ENCODE data around the gene BPIFB3.
"Not testable (repeated sequence)": the region's sequence is repeated elsewhere in the genome, so short reads cannot be mapped to it uniquely, and the experiment has no call there.

BPIFB3 gene

DNA sequence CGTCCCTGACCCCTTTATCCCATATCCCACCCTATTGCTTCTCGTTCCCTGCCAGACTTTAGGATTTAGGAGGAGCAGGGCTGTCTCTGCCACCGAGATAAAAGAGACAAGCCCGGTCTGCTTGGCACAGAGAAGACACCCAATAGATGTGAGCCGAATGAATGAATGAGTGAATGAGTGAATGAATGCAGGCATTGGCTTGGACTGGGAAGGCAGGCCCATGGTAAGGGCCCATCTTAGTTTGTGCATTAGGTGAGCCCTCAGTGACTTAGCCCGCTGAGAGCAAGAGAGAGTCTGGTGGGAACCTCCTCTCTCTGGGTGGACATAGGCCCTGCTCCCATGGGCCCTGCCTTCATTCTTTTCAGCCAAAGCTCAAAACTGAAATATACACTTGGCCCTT lies 23.1 kb upstream of the BPIFB3 start:
- FAIRE-seq: no peak

DNA sequence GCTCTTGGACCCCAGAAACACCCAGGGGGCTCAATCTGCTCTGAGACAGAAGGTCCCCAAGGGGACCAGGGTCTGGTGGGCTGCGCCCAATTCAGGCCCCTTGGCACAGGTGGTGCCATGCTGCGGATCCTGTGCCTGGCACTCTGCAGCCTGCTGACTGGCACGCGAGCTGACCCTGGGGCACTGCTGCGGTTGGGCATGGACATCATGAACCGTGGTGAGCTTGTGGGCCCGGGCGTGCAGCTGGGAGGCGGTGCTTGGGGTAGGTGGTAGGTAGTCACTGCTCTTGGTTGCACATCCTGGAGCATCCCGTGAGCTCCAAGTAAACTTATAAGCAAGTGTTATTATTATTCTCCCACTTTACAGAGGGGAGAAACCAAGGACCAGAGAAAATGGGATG lies 22.2 kb upstream of the BPIFB3 start, which contains the start of gene BPIFB6:
TSS of gene BPIFB6 (plus strand) at position 118 of the 400 bp plus-strand sequence. CDS start at position 118, 0 bp downstream.
- no peak for FAIRE-seq

DNA sequence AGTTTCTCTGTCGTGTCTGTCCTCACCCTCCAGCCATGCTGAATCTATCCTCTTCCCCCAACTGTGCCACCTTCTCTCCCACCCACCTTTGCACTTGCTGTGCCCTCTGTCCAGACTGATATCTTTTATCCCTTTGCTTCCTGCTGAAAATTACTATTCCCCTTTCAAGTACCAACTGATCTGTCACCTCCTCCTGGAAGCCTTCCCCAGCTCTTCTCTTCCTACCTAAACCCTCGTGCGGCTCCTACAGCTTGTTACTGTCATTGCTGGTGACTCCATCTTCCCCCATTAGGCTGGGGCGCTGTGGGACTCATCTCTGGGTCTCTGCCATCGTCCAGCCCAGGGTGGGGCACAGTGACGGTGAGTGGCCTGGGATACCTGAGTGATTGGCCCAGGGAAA lies 21.1 kb upstream of the BPIFB3 start:
- no peak for FAIRE-seq

DNA sequence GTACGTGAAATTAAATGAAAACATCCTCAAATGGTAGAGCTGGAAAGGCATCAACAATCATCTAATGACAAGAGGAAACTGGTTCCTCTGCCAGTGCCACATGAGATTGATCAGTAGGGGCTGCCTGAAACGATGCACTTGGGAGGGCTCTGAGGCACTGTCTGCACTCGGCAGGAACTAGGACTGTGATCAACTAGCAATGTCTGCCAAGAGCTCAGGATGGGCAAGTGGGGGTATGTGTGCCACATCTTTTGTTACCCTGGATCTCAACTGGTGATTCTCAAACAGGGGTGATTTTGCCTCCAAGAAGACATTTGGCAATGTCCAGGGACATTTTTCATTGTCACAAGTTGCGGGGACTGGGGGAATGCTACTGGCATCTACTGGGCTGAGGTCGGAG lies 20.3 kb upstream of the BPIFB3 start:
- FAIRE-seq: no peak

DNA sequence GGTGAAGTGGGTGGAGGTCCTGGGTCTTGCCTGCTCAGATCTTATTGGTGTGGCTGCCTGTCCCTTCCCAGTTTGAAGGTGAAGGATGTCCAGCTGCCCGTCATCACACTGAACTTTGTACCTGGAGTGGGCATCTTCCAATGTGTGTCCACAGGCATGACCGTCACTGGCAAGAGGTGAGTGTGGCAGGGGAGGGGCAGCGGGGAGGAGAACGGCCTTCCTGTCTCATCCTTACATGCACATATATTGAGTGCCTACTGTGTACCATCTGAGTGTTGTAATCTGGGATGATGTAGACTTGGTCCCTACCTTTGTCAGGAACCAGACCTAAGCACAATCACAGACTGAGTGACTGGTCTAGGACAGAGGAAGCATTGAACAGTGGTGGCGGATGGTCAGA lies 19.6 kb upstream of the BPIFB3 start:
- FAIRE-seq: no peak

DNA sequence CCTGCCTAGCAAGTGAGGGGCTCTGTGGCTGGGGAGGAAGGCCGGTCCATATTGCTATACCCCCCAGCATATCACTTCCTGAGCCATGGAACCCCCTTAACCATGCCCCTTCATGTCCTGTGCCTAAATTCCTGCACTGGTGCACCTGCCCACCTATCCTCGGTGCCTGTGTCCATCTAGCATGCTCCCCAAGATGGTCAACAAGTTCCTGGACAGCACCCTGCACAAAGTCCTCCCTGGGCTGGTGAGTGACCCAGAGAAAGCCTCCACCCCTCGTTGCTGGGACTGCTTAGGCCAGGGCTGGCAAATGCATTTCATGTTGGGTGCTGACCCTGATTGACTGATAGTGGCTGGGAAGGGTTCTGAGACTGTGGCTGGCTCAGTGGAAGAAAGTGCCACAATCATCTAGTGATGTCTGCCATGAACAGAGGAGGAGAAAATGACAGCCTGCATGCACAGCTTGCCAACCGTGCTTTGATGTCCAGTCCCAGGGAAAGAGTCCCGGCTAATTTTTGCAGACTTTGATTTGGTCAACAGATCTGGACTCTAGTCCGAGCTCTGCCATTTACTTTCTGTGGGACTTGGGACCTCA lies 18.7 kb upstream of the BPIFB3 start:
- no peak for FAIRE-seq

DNA sequence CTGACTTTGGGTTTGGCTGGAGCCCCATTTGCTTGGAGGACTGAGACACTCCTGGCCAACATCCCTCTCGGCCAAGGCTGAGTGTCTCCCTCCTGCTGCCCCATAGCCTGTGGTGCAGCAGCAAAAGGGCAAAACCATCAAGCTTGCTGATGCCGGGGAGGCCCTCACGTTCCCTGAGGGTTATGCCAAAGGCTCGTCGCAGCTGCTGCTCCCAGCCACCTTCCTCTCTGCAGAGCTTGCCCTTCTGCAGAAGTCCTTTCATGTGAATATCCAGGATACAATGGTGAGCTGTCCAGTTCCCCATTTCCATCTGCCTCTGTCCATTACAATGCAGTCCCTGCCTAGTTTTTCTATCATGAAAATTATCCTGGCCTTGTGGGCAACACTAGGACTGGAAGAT lies 16.2 kb upstream of the BPIFB3 start:
- FAIRE-seq: no peak

DNA sequence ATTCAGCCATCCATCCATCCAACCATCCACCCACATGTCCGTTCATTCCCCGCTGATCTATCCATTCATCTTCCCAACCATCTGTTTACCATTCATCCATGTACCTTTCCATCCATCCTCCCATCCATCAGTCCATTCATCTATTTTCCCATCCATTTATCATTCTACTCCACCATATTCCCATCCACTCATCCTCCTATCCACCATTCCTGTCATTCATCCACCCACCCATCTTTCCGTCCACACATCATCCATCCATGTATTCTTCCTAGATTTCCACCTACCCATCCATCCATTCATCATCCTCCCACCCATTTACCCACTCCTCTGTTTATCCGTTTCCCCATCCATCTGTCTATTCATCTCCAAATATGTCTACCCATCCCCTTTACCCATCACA lies 15.5 kb upstream of the BPIFB3 start:
- no peak for FAIRE-seq

DNA sequence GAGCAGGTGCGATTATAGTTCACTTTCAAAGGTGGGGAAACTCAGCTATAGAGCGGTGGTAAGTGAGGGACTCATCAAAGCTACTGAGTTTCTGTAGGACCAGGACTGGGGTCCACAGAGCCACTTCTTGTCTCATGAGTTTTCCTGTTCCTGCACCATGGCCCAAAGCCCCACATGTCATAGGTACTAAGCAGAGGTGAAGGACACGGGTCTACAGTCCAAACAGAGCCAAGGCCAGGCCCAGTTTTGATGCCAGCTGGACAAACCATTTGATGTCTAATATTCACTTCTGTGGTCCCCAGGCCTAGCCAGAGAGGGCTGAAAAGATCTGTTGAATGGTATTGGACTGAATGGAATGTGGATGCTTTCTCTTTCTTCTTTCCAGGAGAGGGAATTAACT lies 11.3 kb upstream of the BPIFB3 start:
- no peak for FAIRE-seq

DNA sequence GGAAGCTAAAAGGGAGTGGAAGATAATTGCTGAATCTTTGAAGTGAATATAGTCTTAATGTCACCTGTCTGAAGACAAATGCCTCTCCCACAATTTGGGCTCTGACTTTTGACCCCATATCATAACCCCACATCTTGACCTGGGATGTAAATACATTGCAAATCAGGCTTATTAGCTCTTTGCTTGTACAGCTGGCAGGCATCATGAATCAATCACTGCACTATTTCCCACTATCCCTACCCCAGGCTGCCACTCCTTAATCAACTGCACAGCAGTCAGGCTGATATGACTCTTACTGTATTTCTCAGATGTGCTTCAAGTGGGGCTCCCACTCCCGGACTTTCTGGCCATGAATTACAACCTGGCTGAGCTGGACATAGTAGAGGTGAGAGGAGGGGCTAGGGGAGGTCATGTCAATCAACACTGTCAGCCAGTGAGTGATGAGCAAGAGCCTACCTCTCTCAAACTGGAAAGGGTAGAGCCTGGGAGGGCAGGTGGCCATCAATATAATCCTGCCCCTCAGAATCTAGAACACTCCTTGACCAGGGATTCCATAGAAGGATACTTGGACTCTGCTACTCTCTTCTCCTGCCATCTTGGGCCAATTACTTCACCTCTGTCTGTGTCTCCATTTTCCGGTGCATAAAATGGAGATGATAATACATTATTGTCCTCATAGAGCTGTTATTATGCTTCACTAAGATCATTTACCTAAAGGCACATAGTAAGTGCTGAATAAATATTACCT lies 10.5 kb upstream of the BPIFB3 start:
- FAIRE-seq: no peak

DNA sequence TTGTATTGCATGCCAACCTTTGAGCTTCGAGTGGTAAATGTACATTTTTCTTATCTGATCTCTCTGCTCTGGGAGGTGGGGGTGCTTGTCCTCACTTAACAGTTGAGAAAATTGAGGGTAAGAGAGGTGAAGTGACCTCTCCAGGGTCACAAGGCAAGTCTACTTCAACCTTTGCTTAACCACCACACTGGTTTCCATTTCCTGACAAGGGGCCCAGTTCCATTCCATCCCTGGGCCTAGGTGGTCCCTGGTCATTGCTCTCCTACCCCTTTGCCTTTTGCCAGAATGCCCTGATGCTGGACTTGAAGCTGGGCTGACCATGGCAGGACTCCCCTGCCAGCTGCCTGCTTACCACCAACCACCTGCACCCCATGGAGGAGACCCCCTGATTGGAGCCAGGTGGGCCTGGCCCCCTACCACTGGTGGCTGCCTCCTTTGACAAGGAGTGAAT lies 9.9 kb upstream of the BPIFB3 start:
- FAIRE-seq: no peak

DNA sequence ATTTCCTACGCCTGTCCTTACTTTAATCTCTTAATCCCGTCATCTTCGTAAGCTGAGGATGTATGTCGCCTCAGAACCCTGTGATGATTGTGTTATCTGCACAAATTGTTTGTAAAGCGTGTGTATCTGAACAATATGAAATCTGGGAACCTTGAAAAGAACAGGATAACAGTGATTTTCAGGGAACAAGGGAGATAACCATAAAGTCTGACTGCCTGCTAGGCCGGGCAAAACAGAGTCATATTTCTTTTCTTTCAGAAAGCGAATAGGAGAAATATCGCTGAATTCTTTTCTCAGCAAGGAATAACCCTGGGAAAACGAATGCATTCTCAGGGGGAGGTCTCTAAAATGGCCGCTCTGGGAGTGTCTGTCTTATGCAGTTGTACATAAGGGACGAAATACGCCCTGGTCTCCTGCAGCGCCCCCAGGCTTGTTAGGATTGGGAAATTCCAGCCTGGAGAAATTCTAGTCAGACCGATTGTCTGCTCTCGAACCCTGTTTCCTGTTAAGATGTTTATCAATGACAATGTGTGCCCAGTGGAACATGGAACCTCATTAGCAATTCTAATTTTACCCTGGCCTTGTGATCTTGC lies 8.5 kb upstream of the BPIFB3 start:
- not testable (repeated sequence) for FAIRE-seq

DNA sequence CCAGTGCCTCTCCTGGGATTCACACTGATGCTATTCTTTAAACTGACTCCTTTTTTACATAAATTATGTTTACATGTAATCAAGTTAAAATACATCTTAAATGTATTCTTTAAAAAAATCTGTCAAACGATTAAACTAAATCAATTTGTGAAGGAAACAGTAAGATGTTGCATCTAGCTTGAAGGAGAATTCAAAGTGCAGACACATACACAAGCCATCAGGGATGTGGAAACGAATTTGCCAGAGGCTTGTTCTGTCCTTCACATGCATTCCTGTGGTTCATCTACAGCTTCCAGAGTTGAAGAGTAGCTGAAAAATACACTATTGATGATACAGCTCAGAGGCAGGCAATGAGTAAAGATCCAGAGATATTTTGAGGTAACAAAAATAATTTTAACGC lies 7.3 kb upstream of the BPIFB3 start:
- FAIRE-seq: no peak

DNA sequence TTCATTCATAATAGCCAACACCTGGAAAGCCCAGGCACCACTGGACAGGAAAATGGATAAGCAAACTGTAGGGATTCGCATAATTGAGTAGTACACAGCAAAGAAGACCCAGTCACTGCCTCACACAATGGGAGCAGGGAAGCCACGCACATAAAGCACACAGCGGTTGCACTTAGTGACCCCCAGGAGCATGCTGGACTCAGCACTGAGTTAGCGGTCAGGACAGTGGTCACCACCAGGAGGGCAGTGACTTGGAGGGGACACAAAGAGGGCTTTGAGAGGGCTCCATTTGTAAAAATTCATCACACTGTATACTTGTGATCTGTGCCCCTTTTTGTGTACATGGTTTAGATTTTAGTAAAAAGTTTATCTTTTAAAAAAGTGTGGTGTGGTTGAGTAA lies 2.4 kb upstream of the BPIFB3 start:
- no peak for FAIRE-seq

DNA sequence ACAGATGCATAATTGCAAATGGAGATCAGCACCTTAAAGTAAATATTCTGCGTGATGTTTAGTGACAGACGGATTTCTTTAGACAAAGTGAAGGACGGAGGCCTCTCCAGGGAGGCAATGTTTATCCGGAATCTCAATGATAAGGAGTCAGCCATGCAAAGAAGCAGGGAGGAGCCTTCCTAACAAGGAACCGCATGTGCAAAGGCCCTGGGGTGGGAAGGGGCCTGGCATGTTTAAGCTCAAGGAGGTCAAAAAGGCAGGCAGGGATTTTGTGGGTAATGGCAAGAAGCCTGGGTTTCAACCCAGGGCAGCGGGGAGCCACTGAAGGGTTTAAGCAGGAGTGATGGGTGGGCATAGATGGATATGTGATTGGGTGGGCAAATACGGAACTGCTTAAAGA lies 678 bp downstream of the BPIFB3 start:
- FAIRE-seq: no peak

DNA sequence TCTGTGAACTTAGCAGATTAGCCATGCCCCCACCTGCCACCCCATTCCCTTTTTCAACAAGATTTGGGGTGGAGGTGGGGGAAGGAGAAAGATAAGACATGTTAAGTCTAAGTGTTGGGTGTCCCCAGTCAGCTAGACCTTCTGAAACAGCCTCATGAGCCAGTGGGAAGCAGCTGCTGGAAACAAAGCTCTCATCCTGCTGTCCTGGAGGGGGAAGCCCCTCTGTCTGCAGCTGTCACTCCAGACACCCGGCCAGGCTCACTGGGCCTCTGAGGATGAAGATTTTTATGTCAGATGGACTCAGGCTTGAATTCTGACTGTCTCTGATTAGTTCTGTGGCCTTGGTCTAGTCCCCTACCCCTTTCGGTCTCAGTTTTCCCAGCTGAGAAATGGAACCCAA lies 1.1 kb downstream of the BPIFB3 start:
- FAIRE-seq: no peak

DNA sequence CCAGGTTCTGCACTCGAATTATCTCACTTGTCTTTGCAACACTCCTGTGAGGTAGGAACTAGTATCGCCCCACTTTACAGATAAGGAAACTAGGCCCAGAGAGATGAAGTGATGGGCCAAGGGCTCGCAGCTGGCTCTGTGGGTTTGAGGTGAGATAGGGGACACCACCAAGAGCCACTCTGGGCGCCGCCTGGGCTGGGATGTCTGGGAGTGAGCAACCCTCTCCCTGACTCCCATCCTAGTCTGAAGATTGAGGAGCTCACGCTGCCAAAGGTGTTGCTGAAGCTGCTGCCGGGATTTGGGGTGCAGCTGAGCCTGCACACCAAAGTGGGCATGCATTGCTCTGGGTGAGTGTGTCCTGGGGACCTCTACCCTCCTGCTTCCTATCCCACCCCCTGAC lies 5.4 kb downstream of the BPIFB3 start:
- no peak for FAIRE-seq

DNA sequence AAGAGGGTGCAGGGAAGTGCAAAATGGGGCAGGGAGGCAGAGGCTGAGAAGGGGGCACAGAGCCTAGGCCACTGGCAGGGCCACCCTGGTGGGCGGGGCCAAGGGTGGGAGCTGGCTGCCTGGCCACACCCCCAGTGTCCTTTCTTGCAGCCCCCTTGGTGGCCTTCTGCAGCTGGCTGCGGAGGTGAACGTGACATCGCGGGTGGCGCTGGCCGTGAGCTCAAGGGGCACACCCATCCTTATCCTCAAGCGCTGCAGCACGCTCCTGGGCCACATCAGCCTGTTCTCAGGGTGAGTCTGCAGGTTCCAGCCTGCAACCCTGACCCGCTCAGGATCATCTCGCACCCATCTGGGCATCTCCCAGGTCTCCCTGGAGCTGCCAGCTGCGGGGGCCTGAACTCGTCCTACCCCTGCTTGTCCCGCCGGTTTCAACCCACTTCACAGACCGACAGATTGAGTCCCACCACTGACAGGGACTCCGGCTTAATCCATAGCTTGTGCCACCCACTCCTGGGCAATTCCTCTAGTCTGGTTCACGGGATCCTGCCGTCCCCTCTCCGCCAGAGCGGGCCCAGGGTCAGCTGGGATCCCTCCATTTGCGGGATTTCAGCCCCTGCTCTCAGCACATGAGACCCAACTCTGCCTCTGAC lies 6.2 kb downstream of the BPIFB3 start:
- FAIRE-seq: no peak

DNA sequence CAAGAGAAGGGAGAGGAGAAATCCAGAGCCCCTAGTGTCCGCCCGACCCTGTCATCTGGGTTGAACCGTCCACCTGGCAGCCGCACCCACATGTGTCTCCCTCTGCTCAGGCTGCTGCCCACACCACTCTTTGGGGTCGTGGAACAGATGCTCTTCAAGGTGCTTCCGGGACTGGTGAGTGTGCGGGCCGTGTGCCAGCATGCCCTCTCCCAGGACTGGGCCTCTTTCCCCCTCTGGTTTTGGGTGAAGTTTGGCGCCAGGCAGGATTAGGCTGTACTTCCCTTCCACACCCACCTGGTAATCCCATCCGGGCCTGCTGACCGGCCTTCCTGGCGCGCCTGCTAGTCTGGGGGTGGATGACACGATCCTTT lies 7.9 kb downstream of the BPIFB3 start:
- no peak for FAIRE-seq

DNA sequence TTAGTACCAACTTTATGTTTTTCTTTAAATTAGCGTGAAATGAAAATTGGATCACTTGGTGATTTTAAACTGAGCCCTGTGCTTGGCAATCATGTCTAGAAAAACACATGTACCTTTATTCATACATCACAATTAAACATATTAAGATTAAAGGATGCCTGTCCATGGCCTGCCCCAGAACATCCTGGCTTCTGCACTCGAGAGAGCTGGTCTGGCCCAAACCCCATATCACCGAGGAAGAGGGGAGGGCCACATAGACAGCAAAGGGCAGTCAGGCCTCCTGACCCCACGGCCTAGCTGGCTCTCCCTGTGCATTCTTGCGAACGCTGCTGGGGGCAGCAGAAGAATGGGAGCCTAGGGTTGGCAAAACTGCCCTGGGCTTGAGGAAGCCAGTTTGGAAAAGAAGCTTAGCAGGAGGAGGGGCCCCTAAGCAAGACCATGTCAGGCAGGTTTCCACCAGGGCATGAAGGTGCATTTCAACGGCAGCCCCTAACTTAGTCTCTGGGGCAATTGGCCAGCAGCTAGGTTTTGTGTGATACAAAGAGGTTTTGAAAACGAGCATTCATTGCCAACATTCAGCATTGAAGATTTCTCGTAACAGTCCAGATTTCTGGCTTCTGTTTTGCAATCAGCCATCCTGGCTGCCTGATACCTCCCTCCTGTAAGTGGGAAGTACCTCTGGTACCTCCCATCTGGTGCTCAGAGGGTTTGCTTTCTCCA lies 8.6 kb downstream of the BPIFB3 start:
- FAIRE-seq: no peak

DNA sequence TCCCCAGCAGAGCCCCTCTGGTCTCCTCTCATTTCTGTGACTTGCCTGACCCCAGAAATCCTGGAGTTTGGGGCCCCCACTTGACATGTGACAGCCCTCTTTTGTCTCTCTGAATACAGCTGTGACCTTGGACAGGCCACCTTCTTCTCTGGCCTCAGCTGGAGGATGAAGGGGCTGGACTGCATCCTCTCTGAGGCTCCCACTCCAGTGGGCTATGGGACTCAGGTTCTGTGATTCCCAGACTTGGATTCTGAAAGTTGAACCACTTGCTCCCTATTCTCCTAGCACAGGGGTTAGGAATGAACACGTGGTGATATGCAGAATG lies 9.1 kb downstream of the BPIFB3 start:
- no peak for FAIRE-seq

DNA sequence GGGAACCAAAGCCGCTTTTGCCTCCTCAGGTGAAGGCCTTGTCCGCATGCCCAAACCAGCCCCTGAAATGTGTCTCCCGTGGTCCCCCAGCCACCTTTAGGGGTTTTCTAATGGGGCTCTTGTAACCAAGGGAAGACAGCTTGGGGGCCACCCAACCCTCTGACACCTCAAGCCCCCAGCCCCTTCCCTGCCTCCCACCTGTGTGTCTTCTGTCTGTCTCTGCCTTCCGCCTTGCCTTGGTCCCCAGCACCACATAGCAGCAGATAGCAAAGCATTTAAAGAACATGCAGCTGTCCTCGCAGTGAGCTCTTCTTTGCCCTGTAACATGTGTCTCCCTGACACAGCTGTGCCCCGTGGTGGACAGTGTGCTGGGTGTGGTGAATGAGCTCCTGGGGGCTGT lies 9.6 kb downstream of the BPIFB3 start:
- no peak for FAIRE-seq

DNA sequence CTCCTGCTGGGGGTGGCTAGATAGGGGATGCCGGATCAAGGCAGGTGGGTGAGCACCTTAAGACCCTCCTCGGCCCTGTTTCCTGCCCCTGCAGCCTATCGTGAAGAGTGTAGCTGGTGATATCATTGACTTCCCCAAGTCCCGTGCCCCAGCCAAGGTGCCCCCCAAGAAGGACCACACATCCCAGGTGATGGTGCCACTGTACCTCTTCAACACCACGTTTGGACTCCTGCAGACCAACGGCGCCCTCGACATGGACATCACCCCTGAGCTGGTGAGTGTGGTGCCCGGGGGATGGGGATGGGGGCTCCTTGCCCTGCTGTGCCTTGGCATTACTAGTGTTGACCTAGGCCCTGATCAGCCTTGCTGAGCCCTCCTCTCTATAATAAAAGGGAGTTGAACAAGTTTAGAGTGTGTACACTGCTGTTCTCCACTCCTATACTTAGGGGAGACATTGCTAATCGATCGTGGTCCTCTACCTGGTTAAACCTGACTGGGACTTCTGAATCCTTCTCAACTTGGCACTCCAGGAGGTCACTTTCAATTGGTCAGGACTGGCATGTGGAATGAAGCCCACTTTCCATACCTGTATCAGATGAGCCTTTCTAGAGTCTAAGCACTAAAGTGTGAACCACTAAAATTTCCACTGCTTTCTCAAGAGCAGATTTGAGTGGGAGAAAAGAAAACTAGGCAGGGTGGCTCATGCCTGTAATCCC lies 11.0 kb downstream of the BPIFB3 start:
- FAIRE-seq: no peak
